HG02943 (cell line): ENCODE measurements around the gene CSTB.

Source experiments
- ATAC-seq: cut with Tn5 transposase; IDR thresholded peaks from one replicate; pipeline ENCODE4 v1.9.1; 2021; ENCODE audit warnings: mild to moderate bottlenecking, low read depth, moderate library complexity; ENCODE audit not compliant: unreplicated experiment

CSTB gene

GRCh38 chr21:43733529-43734071 is 42.5 kb downstream of the CSTB start:
- ATAC-seq = no peak

GRCh38 chr21:43733060-43733459 is 43.0 kb downstream of the CSTB start:
- no peak for ATAC-seq

- no peak for ATAC-seq
Observed at GRCh38 chr21:43731891-43732711, 44.0 kb downstream of the CSTB start.

GRCh38 chr21:43731476-43731875 is 44.6 kb downstream of the CSTB start:
- ATAC-seq = no peak

- peak; percentile 56 for ATAC-seq
Observed at GRCh38 chr21:43728467-43729390, 47.4 kb downstream of the CSTB start.

- peak; percentile 9 for ATAC-seq
Observed at GRCh38 chr21:43728154-43728466, 48.0 kb downstream of the CSTB start.

GRCh38 chr21:43727519-43728153 is 48.5 kb downstream of the CSTB start:
- no peak for ATAC-seq

GRCh38 chr21:43726686-43727518 is 49.2 kb downstream of the CSTB start:
- no peak for ATAC-seq
